Spleen (tissue), 7 donors: ENCODE data around the gene TEK.

Experiments
- CTCF ChIP-seq, 11 experiments: fragments of 200-600 bp in 7 of 11; fragments of 450-650 bp in 4 of 11; sonication (generic) in 4 of 11; IDR thresholded peaks in 8 of 11; conservative IDR thresholded peaks in 3 of 11; 1 replicate in 7 of 11; 2 replicates in 4 of 11; pipeline versions ENCODE4 v1.4.0 to v1.8.0; 2016 to 2021; ENCODE audit warnings: antibody characterized with exemption in 11 of 11, inconsistent platforms in 4 of 11, mild to moderate bottlenecking in 1 of 11
- POLR2AphosphoS5 ChIP-seq, 3 donors: sonication (generic); formaldehyde crosslinking; IDR thresholded peaks; one replicate each; pipeline ENCODE4 v1.5.1; 2017; ENCODE audit warnings: antibody characterized with exemption in 3 of 3
- donor health status: DM: no; HTN: no; CAD: no; lungs with moderate emphysema.
- donor health status: DM: no; HTN: no; CAD: no.
- donor health status: DM: no; HTN: no; CAD: no.

GRCh38 chr9:27126670-27127069, 17.6 kb downstream of the TEK start:
- no peak for TF ChIP-seq CTCF (IDR thresholded peaks at IDR 0.05 in 8 of 11, conservative IDR thresholded peaks at IDR 0.05 in 3 of 11)
- TF ChIP-seq POLR2AphosphoS5 (IDR thresholded peaks at IDR 0.05) = no peak
